Measurements from ENCODE around the gene NOPCHAP1.

DNA sequence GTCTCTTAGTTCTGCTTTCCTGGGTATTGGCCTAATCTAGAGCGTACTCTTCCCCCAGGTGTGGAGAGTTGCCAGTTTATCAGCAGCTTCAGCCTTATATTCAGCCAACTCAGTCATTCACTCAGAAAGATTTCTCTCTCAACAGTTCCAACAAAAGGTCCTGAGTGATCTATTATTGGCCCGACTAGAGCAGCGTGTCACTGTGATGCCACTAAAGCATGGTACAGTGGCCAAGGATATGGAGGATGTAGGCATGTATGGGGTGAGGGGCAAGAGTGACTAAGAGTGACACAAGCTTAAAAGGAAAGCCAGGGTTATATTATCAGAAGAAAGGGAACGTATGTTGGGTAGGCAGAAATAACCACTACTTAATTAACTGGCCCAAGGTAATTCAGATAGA lies 4.8 kb downstream of the NOPCHAP1 start:
- TF ChIP-seq, protein P1, sequence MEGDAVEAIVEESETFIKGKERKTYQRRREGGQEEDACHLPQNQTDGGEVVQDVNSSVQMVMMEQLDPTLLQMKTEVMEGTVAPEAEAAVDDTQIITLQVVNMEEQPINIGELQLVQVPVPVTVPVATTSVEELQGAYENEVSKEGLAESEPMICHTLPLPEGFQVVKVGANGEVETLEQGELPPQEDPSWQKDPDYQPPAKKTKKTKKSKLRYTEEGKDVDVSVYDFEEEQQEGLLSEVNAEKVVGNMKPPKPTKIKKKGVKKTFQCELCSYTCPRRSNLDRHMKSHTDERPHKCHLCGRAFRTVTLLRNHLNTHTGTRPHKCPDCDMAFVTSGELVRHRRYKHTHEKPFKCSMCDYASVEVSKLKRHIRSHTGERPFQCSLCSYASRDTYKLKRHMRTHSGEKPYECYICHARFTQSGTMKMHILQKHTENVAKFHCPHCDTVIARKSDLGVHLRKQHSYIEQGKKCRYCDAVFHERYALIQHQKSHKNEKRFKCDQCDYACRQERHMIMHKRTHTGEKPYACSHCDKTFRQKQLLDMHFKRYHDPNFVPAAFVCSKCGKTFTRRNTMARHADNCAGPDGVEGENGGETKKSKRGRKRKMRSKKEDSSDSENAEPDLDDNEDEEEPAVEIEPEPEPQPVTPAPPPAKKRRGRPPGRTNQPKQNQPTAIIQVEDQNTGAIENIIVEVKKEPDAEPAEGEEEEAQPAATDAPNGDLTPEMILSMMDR (IDR thresholded peaks at IDR 0.05; ENCODE audit: low read depth, low read length): no peak
- TF ChIP-seq POLR2A (IDR thresholded peaks at IDR 0.05; ENCODE audit: extremely low read depth, insufficient read length) (no peak), MYC (IDR thresholded peaks at IDR 0.05; ENCODE audit: low read depth, low read length) (no peak)

Measured in NB4 (cell line).